ENCODE measurements around the gene IFT20. TPM values are rescaled to one million over a fixed set of nuclear protein-coding genes. Genes with fewer than 3 reads are reported as not detected.

IFT20 gene
- total and polyA plus RNA-seq, 10 of the 15 experiments (the other 5 are each of a cell fraction or from before 2014, with no cell fraction given): 9.4 to 38.2 (median 19.1) TPM

Small RNA genes lying within 50 kb of the gene (microRNA-seq; reads per million reads assigned to microRNA genes)
- gene MIR4723: 0.94 reads per million

Other genes starting within 250 kb of the IFT20 start
Only the 7 nearest of the 12 such genes appear.
- 116 and 130 TPM in 2 replicates for gene TMEM97, start 16.3 kb downstream of the IFT20 start, total RNA-seq (2014; rRNA removed)
- gene TMEM97, start 16.3 kb downstream of the IFT20 start, total RNA-seq (2014; rRNA removed; fragmentation: Illumina TruSeq; extraction: Trizol): 83.5 and 84.2 TPM in 2 replicates
- gene TMEM97, start 16.3 kb downstream of the IFT20 start, total RNA-seq (2021): 87.8 and 89.3 TPM in 2 replicates
- gene TMEM97, start 16.3 kb downstream of the IFT20 start, polyA plus RNA-seq (2011; rRNA removed): 96.8 and 100 TPM in 2 replicates
- gene TMEM97, start 16.3 kb downstream of the IFT20 start, polyA plus RNA-seq (2014; fragmentation: Illumina TruSeq; extraction: Trizol): 134 and 183 TPM in 2 replicates
- 100 to 1,000 TPM in 1 of 2 experiments, 10 to 100 TPM in 1; 58.0 to 130 TPM for gene TMEM97, start 16.3 kb downstream of the IFT20 start, polyA plus RNA-seq (2014; fragmentation: Nextera tagmentation; extraction: Ambion mirVana)
- gene TMEM97, start 16.3 kb downstream of the IFT20 start, polyA plus RNA-seq (2014; rRNA removed): 62.4 and 63.1 TPM in 2 replicates
- 10 to 100 TPM; 81.0 to 83.1 TPM for gene TMEM97, start 16.3 kb downstream of the IFT20 start, polyA plus RNA-seq (2016; fragmentation: Nextera tagmentation; extraction: Ambion mirVana)
- 11.5 and 13.0 TPM in 2 replicates for gene TNFAIP1, start 289 bp upstream of the IFT20 start, total RNA-seq (2014; rRNA removed)
- gene TNFAIP1, start 289 bp upstream of the IFT20 start, total RNA-seq (2014; rRNA removed; fragmentation: Illumina TruSeq; extraction: Trizol): 7.0 and 7.9 TPM in 2 replicates
- gene TNFAIP1, start 289 bp upstream of the IFT20 start, total RNA-seq (2021): 14.1 and 15.7 TPM in 2 replicates
- 9.6 and 15.9 TPM in 2 replicates for gene TNFAIP1, start 289 bp upstream of the IFT20 start, polyA plus RNA-seq (2011; rRNA removed)
- 9.9 and 10.0 TPM in 2 replicates for gene TNFAIP1, start 289 bp upstream of the IFT20 start, polyA plus RNA-seq (2014; fragmentation: Illumina TruSeq; extraction: Trizol)
- 1 to 10 TPM; 1.8 to 3.9 TPM for gene TNFAIP1, start 289 bp upstream of the IFT20 start, polyA plus RNA-seq (2014; fragmentation: Nextera tagmentation; extraction: Ambion mirVana)
- gene TNFAIP1, start 289 bp upstream of the IFT20 start, polyA plus RNA-seq (2014; rRNA removed): 10.3 and 11.2 TPM in 2 replicates
- gene TNFAIP1, start 289 bp upstream of the IFT20 start, polyA plus RNA-seq (2016; fragmentation: Nextera tagmentation; extraction: Ambion mirVana): 10 to 100 TPM; 14.9 to 16.9 TPM
- gene POLDIP2, start 22.1 kb upstream of the IFT20 start, total RNA-seq (2014; rRNA removed): 126 and 131 TPM in 2 replicates
- 63.9 and 69.2 TPM in 2 replicates for gene POLDIP2, start 22.1 kb upstream of the IFT20 start, total RNA-seq (2014; rRNA removed; fragmentation: Illumina TruSeq; extraction: Trizol)
- 108 and 111 TPM in 2 replicates for gene POLDIP2, start 22.1 kb upstream of the IFT20 start, total RNA-seq (2021)
- gene POLDIP2, start 22.1 kb upstream of the IFT20 start, polyA plus RNA-seq (2011; rRNA removed): 57.7 and 89.9 TPM in 2 replicates
- gene POLDIP2, start 22.1 kb upstream of the IFT20 start, polyA plus RNA-seq (2014; fragmentation: Illumina TruSeq; extraction: Trizol): 120 and 133 TPM in 2 replicates
- 10 to 100 TPM; 22.8 to 36.9 TPM for gene POLDIP2, start 22.1 kb upstream of the IFT20 start, polyA plus RNA-seq (2014; fragmentation: Nextera tagmentation; extraction: Ambion mirVana)
- gene POLDIP2, start 22.1 kb upstream of the IFT20 start, polyA plus RNA-seq (2014; rRNA removed): 134 and 139 TPM in 2 replicates
- gene POLDIP2, start 22.1 kb upstream of the IFT20 start, polyA plus RNA-seq (2016; fragmentation: Nextera tagmentation; extraction: Ambion mirVana): 100 to 1,000 TPM; 180 to 196 TPM
- not detected in 2 replicates for gene SEBOX, start 29.7 kb upstream of the IFT20 start, total RNA-seq (2014; rRNA removed)
- not detected in 2 replicates for gene SEBOX, start 29.7 kb upstream of the IFT20 start, total RNA-seq (2014; rRNA removed; fragmentation: Illumina TruSeq; extraction: Trizol)
- gene SEBOX, start 29.7 kb upstream of the IFT20 start, total RNA-seq (2021): not detected in 2 replicates
- not detected in 2 replicates for gene SEBOX, start 29.7 kb upstream of the IFT20 start, polyA plus RNA-seq (2011; rRNA removed)
- gene SEBOX, start 29.7 kb upstream of the IFT20 start, polyA plus RNA-seq (2014; fragmentation: Illumina TruSeq; extraction: Trizol): not detected in 2 replicates
- not detected for gene SEBOX, start 29.7 kb upstream of the IFT20 start, polyA plus RNA-seq (2014; fragmentation: Nextera tagmentation; extraction: Ambion mirVana)
- not detected in 2 replicates for gene SEBOX, start 29.7 kb upstream of the IFT20 start, polyA plus RNA-seq (2014; rRNA removed)
- not detected for gene SEBOX, start 29.7 kb upstream of the IFT20 start, polyA plus RNA-seq (2016; fragmentation: Nextera tagmentation; extraction: Ambion mirVana)
- gene VTN, start 34.8 kb upstream of the IFT20 start, total RNA-seq (2014; rRNA removed): 0.44 TPM in 1 of 2 replicates, not detected in the other
- 0.32 TPM in 1 of 2 replicates, not detected in the other for gene VTN, start 34.8 kb upstream of the IFT20 start, total RNA-seq (2014; rRNA removed; fragmentation: Illumina TruSeq; extraction: Trizol)
- 1.3 TPM in 2 replicates for gene VTN, start 34.8 kb upstream of the IFT20 start, total RNA-seq (2021)
- not detected in 2 replicates for gene VTN, start 34.8 kb upstream of the IFT20 start, polyA plus RNA-seq (2011; rRNA removed)
- gene VTN, start 34.8 kb upstream of the IFT20 start, polyA plus RNA-seq (2014; fragmentation: Illumina TruSeq; extraction: Trizol): 0.18 and 0.70 TPM in 2 replicates
- gene VTN, start 34.8 kb upstream of the IFT20 start, polyA plus RNA-seq (2014; fragmentation: Nextera tagmentation; extraction: Ambion mirVana): under 1 TPM in 1 of 2 experiments, not detected in 1; 0.04 TPM
- gene VTN, start 34.8 kb upstream of the IFT20 start, polyA plus RNA-seq (2014; rRNA removed): 0.10 and 0.43 TPM in 2 replicates
- under 1 TPM in 1 of 2 experiments, not detected in 1; 0.13 TPM for gene VTN, start 34.8 kb upstream of the IFT20 start, polyA plus RNA-seq (2016; fragmentation: Nextera tagmentation; extraction: Ambion mirVana)
- gene SARM1, start 36.2 kb upstream of the IFT20 start, total RNA-seq (2014; rRNA removed): 10.5 and 14.0 TPM in 2 replicates
- gene SARM1, start 36.2 kb upstream of the IFT20 start, total RNA-seq (2014; rRNA removed; fragmentation: Illumina TruSeq; extraction: Trizol): 7.8 and 8.7 TPM in 2 replicates
- 25.3 and 28.6 TPM in 2 replicates for gene SARM1, start 36.2 kb upstream of the IFT20 start, total RNA-seq (2021)
- gene SARM1, start 36.2 kb upstream of the IFT20 start, polyA plus RNA-seq (2011; rRNA removed): 2.1 and 2.5 TPM in 2 replicates
- gene SARM1, start 36.2 kb upstream of the IFT20 start, polyA plus RNA-seq (2014; fragmentation: Illumina TruSeq; extraction: Trizol): 8.7 and 13.0 TPM in 2 replicates
- 1 to 10 TPM in 1 of 2 experiments, under 1 TPM in 1; 0.56 to 1.5 TPM for gene SARM1, start 36.2 kb upstream of the IFT20 start, polyA plus RNA-seq (2014; fragmentation: Nextera tagmentation; extraction: Ambion mirVana)
- gene SARM1, start 36.2 kb upstream of the IFT20 start, polyA plus RNA-seq (2014; rRNA removed): 16.2 and 16.7 TPM in 2 replicates
- 10 to 100 TPM; 10.8 to 13.7 TPM for gene SARM1, start 36.2 kb upstream of the IFT20 start, polyA plus RNA-seq (2016; fragmentation: Nextera tagmentation; extraction: Ambion mirVana)
- gene SLC46A1, start 70.7 kb upstream of the IFT20 start, total RNA-seq (2014; rRNA removed): 3.7 and 6.8 TPM in 2 replicates
- gene SLC46A1, start 70.7 kb upstream of the IFT20 start, total RNA-seq (2014; rRNA removed; fragmentation: Illumina TruSeq; extraction: Trizol): 2.9 and 3.9 TPM in 2 replicates
- 5.6 and 6.2 TPM in 2 replicates for gene SLC46A1, start 70.7 kb upstream of the IFT20 start, total RNA-seq (2021)
- gene SLC46A1, start 70.7 kb upstream of the IFT20 start, polyA plus RNA-seq (2011; rRNA removed): 1.7 and 2.0 TPM in 2 replicates
- gene SLC46A1, start 70.7 kb upstream of the IFT20 start, polyA plus RNA-seq (2014; fragmentation: Illumina TruSeq; extraction: Trizol): 4.1 and 7.1 TPM in 2 replicates
- 1 to 10 TPM; 3.4 to 6.0 TPM for gene SLC46A1, start 70.7 kb upstream of the IFT20 start, polyA plus RNA-seq (2014; fragmentation: Nextera tagmentation; extraction: Ambion mirVana)
- 3.4 and 4.7 TPM in 2 replicates for gene SLC46A1, start 70.7 kb upstream of the IFT20 start, polyA plus RNA-seq (2014; rRNA removed)
- gene SLC46A1, start 70.7 kb upstream of the IFT20 start, polyA plus RNA-seq (2016; fragmentation: Nextera tagmentation; extraction: Ambion mirVana): 1 to 10 TPM; 3.9 to 6.9 TPM